ENCODE measurements around the gene UBE2S.
A peak's percentile ranks its signal among the peaks of the same experiment; 100 is the strongest.

Gene UBE2S

DNA sequence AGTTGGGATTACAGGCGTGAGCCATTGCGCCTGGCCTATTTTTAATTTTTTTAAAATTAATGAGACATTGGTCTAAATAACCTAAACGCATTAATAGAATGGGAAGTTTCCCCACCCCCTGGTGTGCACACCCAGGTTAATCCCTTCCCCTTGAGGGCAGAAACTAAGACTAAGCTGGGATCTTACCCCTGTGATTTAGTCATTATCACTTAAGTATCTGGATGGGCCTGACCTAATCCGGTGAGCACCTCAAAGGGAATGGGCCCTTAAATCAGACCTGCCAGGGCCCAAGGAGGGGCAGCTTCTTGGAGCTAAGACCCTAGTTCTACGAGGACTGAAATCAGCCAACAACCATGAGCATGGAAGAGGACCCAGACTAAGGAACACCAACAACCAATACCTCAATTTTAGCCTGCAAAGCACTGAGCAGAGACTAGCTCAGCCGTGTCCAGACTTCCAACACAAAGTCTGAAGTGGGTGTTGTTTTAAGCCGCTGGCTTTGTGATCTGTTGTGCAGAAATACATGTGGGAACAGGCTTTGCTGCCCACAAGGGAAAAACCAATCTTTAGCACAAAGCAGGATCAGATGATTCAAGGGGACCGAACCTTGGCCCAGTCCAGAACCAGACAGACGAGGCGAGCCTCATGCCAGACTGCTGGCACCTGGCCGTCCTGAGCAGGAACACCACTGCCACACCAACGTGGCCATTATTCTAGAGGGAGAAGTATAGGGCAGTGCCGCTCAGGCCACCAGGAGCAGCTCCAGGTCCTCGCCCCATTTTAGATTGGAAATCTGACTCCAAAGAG, 7.1 kb downstream of the UBE2S start (continued):
- TF ChIP-seq ZSCAN30 (tag by site-specific recombination; IDR thresholded peaks at IDR 0.05) (no peak), ZNF423 (tag by site-specific recombination; IDR thresholded peaks at IDR 0.05) (no peak), KLF16 (tag by site-specific recombination; IDR thresholded peaks at IDR 0.05) (no peak), OSR2 (tag by site-specific recombination; IDR thresholded peaks at IDR 0.05) (no peak), ZNF664 (tag by site-specific recombination; IDR thresholded peaks at IDR 0.05) (peak; percentile 47; the same call in 1 of the 2 replicates), ZNF10 (tag by site-specific recombination; IDR thresholded peaks at IDR 0.05) (peak; percentile 99), ZNF140 (tag by site-specific recombination; IDR thresholded peaks at IDR 0.05) (no peak), ZNF660 (tag by site-specific recombination; IDR thresholded peaks at IDR 0.05) (peak; percentile 9; the same call in 1 of the 2 replicates)
- TF ChIP-seq, protein P1, sequence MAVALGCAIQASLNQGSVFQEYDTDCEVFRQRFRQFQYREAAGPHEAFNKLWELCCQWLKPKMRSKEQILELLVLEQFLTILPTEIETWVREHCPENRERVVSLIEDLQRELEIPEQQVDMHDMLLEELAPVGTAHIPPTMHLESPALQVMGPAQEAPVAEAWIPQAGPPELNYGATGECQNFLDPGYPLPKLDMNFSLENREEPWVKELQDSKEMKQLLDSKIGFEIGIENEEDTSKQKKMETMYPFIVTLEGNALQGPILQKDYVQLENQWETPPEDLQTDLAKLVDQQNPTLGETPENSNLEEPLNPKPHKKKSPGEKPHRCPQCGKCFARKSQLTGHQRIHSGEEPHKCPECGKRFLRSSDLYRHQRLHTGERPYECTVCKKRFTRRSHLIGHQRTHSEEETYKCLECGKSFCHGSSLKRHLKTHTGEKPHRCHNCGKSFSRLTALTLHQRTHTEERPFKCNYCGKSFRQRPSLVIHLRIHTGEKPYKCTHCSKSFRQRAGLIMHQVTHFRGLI (tag by site-specific recombination; IDR thresholded peaks at IDR 0.05): no peak
- TF ChIP-seq, protein P2, sequence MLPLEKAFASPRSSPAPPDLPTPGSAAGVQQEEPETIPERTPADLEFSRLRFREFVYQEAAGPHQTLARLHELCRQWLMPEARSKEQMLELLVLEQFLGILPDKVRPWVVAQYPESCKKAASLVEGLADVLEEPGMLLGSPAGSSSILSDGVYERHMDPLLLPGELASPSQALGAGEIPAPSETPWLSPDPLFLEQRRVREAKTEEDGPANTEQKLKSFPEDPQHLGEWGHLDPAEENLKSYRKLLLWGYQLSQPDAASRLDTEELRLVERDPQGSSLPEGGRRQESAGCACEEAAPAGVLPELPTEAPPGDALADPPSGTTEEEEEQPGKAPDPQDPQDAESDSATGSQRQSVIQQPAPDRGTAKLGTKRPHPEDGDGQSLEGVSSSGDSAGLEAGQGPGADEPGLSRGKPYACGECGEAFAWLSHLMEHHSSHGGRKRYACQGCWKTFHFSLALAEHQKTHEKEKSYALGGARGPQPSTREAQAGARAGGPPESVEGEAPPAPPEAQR (tag by site-specific recombination; IDR thresholded peaks at IDR 0.05): no peak

DNA sequence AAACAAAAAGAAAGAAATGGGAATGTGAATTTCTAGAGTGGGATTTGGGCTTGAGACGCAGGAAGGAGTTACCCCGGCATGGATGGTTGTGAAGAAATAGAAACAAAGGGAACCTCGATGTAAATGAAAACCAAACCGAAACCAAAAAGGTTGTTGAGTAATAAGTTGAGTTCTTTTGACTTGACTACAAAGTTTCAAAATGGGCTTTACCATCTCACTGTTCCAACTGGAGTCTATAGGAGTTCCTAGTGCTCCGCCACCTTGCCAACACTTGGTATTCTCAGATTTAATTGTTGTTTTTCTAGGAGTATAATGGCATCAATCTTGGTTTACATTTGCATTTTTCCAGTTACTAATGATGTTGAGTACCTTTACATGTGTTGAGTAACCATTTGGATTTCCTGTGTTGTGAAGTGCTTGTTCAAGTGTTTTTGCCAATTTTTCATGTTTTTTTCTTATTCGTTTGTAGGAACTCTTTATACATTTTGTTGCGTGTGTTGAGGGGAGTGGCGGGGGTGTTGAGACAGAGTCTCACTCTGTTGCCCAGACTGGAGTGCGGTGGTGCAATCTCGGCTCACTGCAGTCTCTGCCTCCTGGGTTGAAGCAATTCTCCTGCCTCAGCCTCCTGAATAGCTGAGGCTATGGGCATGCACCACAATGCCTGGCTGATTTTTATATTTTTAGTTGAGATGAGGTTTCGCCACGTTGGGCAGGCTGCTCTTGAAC, 9.2 kb downstream of the UBE2S start:
- TF ChIP-seq GLIS1 (tag by site-specific recombination; IDR thresholded peaks at IDR 0.05): no peak
- TF ChIP-seq ZNF10 (tag by site-specific recombination; IDR thresholded peaks at IDR 0.05): peak; percentile 5; the same call in 1 of the 2 replicates
- no peak for TF ChIP-seq ZNF76 (tag by site-specific recombination; IDR thresholded peaks at IDR 0.05; ENCODE audit: borderline replicate concordance, low read depth)
- TF ChIP-seq ZNF664 (tag by site-specific recombination; IDR thresholded peaks at IDR 0.05): 0 out of 2 replicates have a peak, but pooled peaks have one; percentile 8
- POLR2A ChIA-PET: interaction anchor here (0.8 to 3.9 kb wide), 7 partner anchors 9 to 214 kb away, joined by 3 to 62 read pairs (median 12); partner anchors contain the start of genes ISOC2, KMT5C, PPP6R1 and RPL28
- CTCF ChIA-PET: no interaction called here

DNA sequence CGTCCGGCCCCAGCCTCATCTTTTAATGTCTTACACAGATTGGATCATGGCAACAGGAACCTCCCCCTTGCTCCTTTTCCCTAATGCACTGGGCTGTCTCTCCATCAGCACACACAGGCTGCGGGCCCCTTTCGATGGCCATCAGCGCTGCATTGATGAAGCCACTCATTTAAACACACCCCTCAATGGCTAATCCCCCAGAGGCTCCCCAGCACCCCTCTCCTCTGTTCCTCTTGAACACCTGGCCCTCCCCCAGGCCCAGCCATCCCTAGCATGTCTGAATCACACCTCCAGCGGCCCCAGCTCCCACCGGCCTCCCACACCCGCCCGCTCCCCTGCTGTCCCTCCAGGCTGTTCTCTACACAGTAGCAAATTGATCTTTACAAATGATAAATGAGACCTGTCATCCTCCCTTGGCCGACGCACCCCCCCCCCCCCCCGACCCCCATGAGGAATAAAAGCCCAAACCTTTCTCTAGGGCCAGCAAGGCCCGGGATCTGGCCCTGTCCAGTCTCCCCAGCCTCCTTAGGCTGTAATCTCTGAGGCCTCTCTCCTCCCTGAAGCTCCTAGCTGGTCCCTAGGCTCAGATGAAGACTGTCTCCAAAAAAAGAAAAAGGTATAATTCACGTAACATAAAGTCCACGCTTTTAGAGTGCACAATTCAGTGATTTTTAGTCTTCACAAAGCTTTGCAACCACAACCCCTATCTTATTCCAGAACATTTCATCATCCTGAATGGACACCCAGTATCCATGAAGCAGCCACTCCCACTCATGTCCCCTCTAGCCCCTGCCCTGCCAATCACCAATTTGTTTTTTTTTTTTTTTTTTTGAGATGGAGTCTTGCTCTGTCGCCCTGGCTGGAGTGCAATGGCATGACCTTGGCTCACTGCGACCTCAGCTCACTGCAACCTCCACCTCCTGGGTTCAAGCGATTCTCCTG, 14.5 kb downstream of the UBE2S start:
- POLR2A ChIA-PET: interaction anchor here (0.6 to 3.6 kb wide), 11 partner anchors 10 to 209 kb away, joined by 3 to 37 read pairs (median 5); partner anchors contain the start of genes KMT5C, NAT14 and UBE2S
- Histone ChIP-seq H3K36me3 (ENCODE audit: control insufficient read depth in 2 of 2, insufficient read depth in 1 of 2, low read length in 2 of 2) (peaks cover 8 to 40% of the 10 kb centered on the region in 2 experiments), H3K27ac (ENCODE audit: extremely low read depth, low read depth, low read length) (no peak overlapping the region), H3K9me3 (ENCODE audit: control insufficient read depth, insufficient read depth, low read depth, low read length) (no peaks in the 10 kb centered on the region), H3K4me3 (ENCODE audit: low read depth, low read length) (no peak overlapping the region), H3K4me1 (ENCODE audit: control insufficient read depth, insufficient read depth, low read length) (peaks cover 19% of the 10 kb centered on the region)
- CTCF ChIA-PET: interaction anchor here (0.5 to 3.9 kb wide), 4 partner anchors 25 to 213 kb away, joined by 3 to 14 read pairs (median 6); no protein-coding TSS in a partner anchor
- TF ChIP-seq ZXDB (tag by site-specific recombination; IDR thresholded peaks at IDR 0.05): no peak
- 0 out of 2 replicates have a peak, but pooled peaks have one; percentile 12 for TF ChIP-seq KLF9 (tag by site-specific recombination; IDR thresholded peaks at IDR 0.05; ENCODE audit: low read depth)
- TF ChIP-seq ZNF600 (tag by site-specific recombination; IDR thresholded peaks at IDR 0.05): peak; percentile 44; the same call in 1 of the 2 replicates
- TF ChIP-seq, protein P3, sequence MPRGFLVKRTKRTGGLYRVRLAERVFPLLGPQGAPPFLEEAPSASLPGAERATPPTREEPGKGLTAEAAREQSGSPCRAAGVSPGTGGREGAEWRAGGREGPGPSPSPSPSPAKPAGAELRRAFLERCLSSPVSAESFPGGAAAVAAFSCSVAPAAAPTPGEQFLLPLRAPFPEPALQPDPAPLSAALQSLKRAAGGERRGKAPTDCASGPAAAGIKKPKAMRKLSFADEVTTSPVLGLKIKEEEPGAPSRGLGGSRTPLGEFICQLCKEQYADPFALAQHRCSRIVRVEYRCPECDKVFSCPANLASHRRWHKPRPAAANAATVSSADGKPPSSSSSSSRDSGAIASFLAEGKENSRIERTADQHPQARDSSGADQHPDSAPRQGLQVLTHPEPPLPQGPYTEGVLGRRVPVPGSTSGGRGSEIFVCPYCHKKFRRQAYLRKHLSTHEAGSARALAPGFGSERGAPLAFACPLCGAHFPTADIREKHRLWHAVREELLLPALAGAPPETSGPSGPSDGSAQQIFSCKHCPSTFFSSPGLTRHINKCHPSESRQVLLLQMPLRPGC (tag by site-specific recombination; IDR thresholded peaks at IDR 0.05): no peak
- peak; percentile 77 for TF ChIP-seq GLIS1 (tag by site-specific recombination; IDR thresholded peaks at IDR 0.05)
- no peak for TF ChIP-seq ZNF544 (tag by site-specific recombination; IDR thresholded peaks at IDR 0.05)
- peak; percentile 72 for TF ChIP-seq ZFHX2 (tag by site-specific recombination; conservative IDR thresholded peaks at IDR 0.05)
- peak; percentile 26; the same call in 1 of the 2 replicates for TF ChIP-seq ZIC2 (tag by site-specific recombination; IDR thresholded peaks at IDR 0.05)
- peak; percentile 73; the same call in 1 of the 2 replicates for TF ChIP-seq EGR2 (tag by site-specific recombination; IDR thresholded peaks at IDR 0.05; ENCODE audit: low read depth)
- peak; percentile 55; the same call in 1 of the 2 replicates for TF ChIP-seq BCL11B (tag by site-specific recombination; IDR thresholded peaks at IDR 0.05; ENCODE audit: low read depth)

More for the DNA sequence above, 9.2 kb downstream of the UBE2S start:
- H3K9me3 ChIP-seq (ENCODE audit: control insufficient read depth, insufficient read depth, low read depth, low read length): no peaks in the 10 kb centered on the region
- H3K36me3 ChIP-seq (ENCODE audit: control insufficient read depth in 2 of 2, insufficient read depth in 1 of 2, low read length in 2 of 2): peaks cover 19 to 29% of the 10 kb centered on the region in 2 experiments
- no peak overlapping the region for H3K4me3 ChIP-seq (ENCODE audit: low read depth, low read length)
- no peak overlapping the region for H3K27ac ChIP-seq (ENCODE audit: extremely low read depth, low read depth, low read length)
- H3K4me1 ChIP-seq (ENCODE audit: control insufficient read depth, insufficient read depth, low read length): no peaks in the 10 kb centered on the region; the same call in 1 of the 2 replicates

Data from HEK293 (cell line).